Stimulated activated naive CD4-positive, alpha-beta T cell treated with Interleukin-2 at 50 U/mL for 16 hours (primary cell): Measurements from ENCODE around the gene ZNF107.
"Not testable (repeated sequence)": the region's sequence is repeated elsewhere in the genome, so short reads cannot be mapped to it uniquely, and the experiment has no call there.

Experiments used
- DNase-seq: peaks from one replicate; lab custom pipeline; 2025; lab: John Stamatoyannopoulos, UW

The ZNF107 gene

DNA sequence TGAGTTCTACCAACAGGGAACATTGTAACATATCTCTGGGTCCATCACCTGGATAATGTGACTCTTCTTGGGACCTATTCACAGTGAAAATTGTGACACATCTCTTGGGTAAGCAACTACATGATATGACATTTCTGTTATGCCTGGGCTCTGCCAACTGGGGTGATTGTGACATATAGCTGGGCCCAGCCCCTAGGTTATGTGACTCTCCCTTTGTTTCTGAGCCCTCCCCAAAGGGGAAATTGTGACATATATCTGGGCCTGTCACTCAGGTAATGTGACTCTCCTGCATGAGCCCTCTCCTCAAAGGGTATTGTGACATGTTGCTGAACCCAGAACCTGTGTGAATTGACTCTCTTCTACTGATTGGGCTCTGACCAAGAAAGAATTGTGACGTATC, 22.4 kb upstream of the ZNF107 start:
- DNase-seq = no peak

DNA sequence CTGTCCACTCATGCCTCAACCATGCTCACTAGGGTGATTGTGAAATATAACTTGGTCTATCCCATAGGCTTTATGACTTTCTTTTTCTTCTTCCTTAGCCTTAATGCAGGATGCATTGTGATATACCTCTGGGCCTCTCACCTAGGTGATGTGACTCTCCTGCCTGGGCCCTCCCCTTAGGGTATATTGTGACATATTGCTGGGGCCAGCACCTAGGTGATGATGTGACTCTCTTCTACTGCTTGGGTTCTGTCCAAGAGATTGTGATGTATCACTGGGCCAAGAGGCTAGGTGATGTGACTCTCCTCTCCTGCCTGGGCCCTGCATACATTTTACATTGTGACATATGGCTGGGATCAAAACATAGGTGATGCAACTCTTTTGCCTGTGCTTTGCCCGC, 14.7 kb upstream of the ZNF107 start:
- no peak for DNase-seq

DNA sequence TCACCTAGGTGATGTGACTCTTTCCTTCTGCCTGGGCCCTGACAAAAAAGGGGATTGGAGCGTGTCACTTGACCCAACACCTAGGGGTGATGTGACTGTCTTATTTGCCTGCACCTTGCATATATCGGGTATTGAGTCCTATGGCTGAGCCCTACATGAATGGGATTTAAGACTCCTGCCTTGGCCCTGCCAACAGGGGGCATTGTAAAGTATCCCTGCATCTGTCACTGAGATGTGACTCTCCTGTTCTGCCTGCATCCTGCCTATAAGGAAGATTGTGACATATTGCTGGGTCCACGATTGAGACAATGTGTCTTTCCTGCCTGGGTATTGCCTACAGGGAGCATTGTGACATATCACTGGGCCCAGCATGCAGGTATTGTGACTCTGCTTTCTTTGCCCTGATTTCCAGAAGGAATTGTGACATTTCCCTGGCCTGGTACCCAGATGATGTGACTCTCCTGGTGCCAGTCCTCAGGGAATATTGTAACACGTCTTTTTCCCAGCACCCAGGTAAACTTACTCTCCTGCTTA, 14.2 kb upstream of the ZNF107 start:
- no peak for DNase-seq

DNA sequence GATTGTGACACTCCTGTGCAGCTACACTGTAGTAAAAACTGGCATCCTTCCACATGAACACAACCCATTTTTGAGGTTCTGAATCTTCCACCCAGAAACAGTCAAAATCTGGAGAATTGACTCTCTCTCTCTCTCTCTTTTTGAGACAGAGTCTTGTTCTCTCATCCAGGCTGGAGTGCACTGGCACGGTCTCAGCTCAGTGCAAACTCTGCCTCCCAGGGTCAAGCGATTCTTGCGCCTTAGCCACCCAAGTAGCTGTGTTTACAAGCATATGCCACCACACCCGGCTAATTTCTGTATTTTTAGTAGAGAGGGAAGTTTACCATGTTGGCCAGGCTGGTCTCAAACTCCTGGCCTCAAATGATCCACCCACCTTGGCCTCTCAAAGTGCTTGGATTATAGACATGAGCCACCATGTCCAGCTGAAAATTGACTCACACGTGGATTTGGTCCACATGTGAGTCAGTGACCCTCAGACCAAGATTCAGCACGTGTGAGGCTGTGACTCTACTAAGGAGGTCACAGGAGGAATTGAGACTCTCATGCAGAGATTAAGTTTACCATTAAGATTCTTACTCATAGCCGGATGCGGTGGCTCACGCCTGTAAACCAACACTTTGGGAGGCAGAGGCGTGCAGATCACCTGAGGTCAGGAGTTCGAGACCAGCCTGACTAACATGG, 12.1 kb upstream of the ZNF107 start:
- no peak for DNase-seq

DNA sequence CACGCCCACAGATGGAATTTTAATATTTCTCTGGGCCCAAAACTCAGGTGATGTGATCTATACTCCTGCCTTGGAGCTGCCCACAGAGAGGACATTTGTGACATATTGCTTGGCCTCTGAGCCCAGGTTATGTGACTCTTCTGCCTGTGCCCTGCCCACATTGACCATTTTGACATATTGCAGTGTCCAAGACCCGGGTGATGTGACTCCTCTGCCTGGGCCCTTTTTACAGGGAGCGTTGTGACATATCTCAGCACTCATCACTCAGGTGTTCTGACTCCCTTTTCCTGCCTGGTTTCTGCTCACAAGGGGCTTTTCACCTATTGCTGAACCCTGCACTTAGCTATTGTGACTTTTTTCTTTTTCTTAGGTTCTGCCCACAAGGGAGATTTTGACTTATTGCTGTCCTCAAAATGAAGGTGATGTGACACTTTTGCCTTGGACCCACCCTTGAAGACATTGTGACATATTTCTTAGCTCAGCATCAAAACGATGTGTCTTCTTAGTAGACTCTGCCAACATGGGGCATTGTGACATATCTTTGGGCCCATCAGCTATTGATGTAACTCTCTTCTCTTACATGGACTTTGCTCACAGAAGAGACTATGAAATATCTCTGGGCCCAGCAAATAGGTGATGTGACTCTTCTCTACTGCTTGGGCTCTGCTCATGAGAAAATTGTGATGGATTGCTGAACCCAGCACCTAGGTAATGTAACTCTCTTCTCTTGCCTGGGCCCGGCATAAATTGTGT, 11.0 kb upstream of the ZNF107 start:
- no peak for DNase-seq

DNA sequence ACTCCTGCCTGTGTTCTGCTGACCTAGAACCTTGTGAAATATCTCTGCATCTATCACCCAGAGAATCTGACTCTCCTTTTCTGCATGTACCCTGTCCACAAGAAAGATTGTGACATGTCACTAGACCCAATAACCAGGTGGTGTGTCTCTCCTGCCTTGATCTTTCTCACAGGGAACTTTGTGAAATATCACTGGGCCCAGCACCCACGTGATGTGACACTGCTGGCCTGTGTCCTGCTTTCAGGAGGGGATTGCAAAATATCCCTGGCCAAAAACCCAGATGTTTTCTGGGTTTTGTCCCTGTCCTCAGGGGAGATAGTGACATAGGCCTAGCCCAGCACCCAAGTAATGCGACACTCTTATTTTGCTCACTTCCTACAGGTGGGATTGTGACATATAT, 10.1 kb upstream of the ZNF107 start:
- DNase-seq = no peak

DNA sequence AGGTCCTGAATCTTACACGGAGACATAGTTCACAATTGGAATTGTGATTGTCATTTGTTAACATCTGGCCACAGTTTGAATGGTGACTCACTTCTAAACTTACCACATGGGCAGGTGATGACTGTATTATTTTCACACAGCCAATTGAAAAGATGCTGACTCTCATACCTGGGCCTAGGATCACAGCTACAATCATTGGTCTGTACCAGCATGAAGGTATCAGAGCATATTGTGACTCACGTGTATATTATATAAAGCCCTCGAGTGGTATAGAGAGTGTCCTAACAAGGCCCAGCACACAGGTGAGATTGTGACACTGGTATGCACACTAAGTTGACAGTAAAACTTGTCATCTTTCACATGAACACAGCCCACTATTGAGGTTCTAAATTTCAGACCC, 9.4 kb upstream of the ZNF107 start:
- DNase-seq = no peak

DNA sequence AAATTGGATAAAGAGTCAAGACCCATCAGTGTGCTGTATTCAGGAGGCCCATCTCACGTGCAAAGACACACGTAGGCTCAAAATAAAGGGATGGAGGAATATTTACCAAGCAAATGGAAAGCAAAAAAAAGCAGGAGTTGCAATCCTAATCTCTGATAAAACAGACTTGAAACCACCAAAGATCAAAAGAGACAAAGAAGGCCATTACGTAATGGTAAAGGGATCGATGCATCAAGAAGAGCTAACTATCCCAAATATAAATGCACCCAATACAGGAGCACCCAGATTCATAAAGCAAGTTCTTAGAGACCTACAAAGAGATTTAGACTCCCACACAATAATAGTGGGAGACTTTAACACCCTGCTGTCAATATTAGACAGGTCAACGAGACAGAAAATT, 3.8 kb upstream of the ZNF107 start:
- not testable (repeated sequence) for DNase-seq

DNA sequence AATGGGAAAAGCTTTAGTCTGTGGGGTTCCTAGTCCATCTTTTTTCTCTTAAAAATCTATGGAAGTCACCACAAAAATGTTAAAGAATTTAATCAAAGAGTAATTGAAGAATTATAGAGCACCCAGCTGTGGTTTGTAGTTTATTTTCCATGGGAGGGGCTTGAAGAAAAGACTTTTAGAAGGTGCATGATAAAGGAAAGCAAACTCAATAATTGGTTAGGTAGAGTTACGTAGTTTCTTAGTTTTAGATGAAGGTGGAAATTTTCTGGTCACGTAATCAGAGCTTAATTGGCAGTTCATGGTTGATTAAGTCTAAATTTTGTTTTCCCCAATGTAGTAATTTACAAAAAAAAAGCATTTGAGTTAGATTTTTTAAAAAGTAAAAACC, 724 bp downstream of the ZNF107 start:
- no peak for DNase-seq

DNA sequence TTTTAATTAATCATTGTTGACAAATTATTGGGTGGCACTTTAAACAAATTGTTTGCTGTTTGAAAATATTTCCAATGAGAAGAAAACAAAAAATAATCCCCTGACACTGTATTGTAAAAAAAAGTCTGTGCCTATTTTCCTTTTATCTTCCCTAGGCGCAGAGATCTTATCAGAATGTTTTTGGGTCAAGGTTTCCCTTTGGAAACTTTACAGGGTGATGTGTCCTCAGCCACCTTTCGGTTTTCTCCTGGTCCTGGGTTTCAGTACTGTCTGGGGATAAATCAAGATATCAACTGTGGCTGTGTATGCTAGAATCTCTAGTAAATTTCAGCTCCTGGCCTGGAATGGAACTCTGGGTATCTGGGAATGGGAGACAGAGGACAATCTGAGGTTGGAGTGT, 1.4 kb downstream of the ZNF107 start:
- DNase-seq = no peak

DNA sequence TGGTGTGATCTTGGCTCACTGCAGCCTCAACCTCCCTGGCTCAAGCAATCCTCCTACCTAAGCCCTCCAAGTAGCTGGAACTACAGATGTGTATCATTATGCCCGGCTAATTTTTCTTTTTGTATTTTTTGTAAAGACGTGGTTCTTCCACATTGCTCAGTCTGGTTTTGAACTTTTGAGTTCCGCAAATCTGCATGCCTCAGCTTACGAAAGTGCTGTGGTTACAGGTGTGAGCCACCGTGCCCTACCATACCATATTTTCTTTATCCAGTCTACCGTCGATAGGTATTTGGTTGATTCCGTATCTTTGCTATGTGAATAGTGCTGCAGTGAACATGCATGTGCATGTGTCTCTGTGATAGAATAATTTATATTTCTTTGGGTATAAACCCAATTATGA, 6.5 kb downstream of the ZNF107 start:
- no peak for DNase-seq

DNA sequence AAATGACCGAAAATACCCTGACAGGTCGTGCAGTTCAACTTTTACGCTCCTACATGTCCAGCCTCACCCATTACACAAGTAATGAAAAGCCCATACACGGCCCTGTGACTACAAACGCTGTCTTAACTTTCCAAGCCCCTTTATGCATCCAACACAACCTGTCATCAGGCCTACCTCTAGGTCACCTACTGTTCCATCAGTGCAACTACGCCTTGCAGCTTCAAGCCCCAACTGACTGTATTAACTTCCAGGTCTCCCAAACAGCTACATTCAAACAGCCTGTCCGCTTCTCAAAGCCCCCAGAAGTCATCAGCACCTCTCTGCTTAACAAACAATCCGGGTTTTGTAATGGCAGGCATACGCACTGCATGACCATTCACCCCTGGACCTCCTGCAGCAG, 19.2 kb downstream of the ZNF107 start:
- DNase-seq = no peak

DNA sequence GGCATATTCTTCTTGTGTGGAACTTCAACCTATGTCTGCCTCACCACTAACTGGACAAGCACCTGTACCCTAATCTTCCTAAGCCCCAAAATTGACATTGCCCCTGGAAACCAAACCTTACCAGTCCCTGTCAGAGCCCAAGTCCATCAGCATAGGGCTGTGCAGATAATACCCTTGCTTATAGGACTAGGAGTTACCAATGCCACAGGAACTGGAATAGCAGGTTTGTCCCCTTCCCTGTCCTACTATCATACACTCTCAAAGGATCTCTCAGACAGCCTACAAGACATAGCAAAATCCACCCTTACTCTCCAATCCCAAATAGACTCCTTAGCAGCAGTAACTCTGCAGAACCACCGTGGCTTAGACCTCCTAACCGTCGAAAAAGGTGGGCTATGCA, 19.8 kb downstream of the ZNF107 start:
- DNase-seq = no peak

DNA sequence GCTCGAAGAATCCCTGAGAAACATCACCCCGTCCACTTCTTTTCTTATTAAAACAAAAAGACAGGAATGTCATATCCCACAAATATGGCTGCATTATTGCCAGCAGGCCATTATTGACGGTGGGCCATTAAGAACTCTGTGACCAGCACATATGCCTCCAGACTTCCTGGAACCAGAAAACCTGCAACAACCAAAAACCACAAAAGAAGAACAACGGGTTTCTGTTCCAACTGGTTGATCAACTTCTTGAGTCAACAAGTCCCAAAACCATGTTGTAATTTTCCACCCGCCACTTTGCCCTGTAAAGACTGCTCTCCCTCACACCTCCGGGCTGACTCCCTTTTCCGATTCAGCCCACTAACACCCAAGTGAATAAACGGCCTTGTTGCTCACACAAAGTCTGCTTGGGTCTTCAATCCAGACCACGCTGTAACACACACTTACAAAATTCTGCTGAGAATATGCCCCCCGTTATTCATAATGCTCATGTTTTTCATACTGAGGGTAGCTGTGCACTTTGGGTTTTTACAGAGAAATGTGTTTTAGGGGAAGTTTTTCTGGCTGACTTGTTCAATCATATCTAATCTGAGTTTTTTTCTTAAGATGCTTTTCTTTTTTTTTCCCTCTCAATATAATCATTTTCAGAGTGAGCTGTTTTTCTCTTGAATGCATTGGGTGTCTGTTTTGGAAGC, 20.7 kb downstream of the ZNF107 start:
- DNase-seq = no peak

DNA sequence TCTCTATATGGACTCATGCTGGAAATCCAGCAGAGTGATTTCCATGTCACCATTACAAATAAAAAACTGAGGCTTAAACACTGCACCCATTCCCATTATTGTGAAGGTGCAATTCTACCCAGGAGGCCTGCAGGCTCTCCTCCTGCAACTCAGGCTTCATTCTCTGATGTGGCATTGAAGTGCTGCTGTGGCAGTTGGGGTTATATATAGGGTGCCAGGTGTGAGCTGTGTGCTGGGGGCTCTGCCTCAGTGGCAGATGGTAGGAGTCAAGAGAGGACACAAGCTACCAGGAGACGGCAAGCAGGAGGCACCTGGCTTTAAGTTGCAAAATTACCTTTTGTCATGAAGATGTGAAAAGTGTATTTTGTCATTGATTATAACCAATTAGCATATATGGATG, 21.3 kb downstream of the ZNF107 start:
- DNase-seq = no peak

DNA sequence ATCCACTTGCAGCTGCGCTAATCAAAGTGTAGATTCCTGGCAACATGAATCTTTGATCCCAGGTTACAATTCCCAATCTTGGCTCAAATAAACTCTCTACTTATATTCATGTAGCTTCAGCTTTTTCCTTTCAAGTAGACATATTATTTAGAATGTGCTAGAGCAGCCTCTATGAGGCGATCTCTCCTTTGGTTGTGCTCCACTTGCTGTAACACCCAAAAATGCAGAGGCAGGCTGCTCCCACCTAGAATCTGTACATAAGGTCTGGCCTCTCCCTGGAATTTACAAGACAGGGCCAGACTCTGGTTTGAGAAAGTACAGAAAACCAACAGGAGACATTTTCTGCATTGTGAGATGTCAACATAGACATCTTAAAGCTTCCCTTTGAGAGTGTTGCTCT, 23.1 kb downstream of the ZNF107 start:
- DNase-seq = no peak

DNA sequence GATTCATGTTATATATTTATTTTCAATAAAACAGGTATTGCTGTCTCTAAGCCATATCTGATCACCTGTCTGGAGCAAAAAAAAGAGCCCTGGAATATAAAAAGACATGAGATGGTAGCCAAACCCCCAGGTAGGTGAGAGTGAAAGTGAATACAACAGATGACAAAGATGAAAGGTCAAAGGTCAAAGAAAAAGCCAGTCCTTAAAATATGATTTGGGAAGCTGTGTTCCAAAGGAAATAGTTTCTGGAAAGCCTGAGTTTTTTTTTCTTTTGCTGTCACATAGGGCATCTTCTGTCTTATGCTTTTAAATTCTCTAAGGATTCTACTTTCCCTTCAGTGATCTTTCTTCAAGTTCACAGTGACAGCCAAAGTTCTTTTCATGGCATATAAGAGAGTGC, 25.9 kb downstream of the ZNF107 start:
- DNase-seq = no peak

DNA sequence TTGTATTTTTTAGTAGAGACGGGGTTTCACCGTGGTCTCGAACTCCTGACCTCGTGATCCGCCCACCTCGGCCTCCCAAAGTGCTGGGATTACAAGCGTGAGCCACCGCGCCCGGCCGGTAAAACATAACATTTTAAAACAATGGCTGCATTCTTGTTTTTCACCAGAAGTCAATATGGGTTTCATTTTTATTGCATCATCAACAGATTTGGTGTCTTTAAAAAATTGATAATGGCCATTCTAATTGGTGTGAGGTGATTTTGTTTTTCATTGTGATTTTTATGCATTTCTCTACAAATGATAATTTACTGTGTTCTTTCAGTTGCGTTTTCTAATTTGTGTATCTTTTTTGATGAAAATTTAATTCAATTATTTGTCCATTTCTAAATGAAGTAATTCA, 31.9 kb downstream of the ZNF107 start:
- DNase-seq = not testable (repeated sequence)

DNA sequence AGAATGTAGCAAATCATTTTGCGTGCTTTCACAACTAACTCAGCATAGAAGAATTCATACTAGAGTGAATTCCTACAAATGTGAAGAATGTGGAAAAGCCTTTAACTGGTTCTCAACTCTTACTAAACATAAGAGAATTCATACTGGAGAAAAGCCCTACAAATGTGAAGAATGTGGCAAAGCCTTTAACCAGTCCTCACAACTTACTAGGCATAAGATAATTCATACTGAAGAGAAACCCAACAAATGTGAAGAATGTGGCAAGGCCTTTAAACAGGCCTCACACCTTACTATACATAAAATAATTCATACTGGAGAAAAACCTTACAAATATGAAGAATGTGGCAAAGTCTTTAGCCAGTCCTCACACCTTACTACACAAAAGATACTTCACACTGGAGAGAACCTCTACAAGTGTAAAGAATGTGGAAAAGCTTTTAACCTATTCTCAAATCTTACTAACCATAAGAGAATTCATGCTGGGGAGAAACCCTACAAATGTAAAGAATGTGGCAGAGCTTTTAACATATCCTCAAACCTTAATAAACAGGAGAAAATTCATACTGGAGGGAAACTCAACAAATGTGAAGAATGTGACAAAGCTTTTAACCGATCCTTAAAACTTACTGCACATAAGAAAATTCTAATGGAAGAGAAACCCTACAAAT, 40.8 kb downstream of the ZNF107 start:
- no peak for DNase-seq

DNA sequence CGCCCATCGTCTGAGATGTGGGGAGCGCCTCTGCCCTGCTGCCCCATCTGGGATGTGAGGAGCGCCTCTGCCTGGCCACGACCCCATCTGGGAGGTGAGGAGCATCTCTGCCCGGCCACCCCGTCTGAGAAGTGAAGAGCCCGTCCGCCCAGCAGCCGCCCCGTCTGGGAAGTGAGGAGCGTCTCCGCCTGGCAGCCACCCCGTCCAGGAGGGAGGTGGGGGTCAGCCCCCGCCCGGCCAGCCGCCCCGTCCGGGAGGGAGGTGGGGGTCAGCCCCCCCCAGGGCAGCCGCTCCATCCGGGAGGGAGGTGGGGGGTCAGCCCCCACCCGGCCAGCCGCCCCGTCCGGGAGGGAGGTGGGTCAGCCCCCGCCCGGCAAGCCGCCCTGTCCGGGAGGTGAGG, 52.0 kb downstream of the ZNF107 start:
- not testable (repeated sequence) for DNase-seq

DNA sequence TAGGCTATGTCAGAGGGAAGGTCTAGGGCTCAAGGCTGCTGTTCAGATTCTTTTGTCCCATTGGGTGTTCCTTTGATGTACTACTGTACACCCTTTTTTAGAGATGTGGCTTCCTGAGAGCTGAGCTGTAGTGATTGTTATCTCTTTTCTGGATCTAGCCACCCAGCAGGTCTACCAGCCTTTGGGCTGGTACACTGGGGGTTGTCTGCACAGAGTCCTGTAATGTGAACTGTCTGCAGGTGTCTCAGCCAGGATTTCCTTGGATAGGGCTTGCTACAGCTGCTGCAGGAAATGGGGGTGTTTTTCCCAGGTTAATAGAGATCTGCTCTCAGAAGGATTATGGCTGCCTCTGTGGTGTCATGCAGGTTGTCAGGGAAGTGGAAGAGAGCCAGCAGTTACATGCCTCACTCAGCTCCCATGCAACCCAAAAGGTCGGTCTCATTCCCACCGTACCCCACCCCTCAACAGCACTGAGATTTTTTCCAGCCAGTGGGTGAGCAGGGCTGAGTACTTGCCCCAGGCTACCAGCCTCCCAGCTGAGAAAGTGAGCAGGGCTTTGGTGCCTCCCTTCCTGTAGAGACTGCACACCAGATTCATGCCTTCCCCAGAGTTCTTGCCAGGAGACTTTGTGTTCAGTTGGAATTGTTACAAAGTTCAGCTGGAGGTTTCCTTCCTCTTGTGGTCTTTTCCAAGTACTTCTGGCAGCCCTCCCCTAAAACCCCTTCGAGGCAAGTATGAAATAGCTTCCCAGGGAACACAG, 63.3 kb downstream of the ZNF107 start:
- DNase-seq = no peak
